CD14-positive monocyte (primary cell): ENCODE results near the gene OR2V2. TPM values are rescaled to one million over a fixed set of nuclear protein-coding genes. Genes with fewer than 3 reads are reported as not detected.

Experiments
- DNase-seq, 3 donors: peaks; one replicate each; pipeline ENCODE4 v3.0.0-alpha.2; 2011 to 2022
- H2AFZ ChIP-seq: 2 replicates; pipeline ENCODE4 v1.6.0; 2012; ENCODE audit warnings: mild to moderate bottlenecking, low read depth, low read length, inconsistent platforms; ENCODE audit not compliant: insufficient read depth, poor library complexity, severe bottlenecking
- H3K27ac ChIP-seq, 2 donors: 1 replicate in 1 of 2; 2 replicates in 1 of 2; pipeline ENCODE4 v1.5.1; 2012 to 2013; ENCODE audit warnings: low read length in 2 of 2, control low read depth in 1 of 2, inconsistent platforms in 1 of 2, low read depth in 1 of 2, mild to moderate bottlenecking in 1 of 2
- H3K27me3 ChIP-seq, 2 donors: one replicate each; pipeline versions ENCODE4 v1.6.0 to v1.6.1; 2011 to 2013; ENCODE audit warnings: low read length in 2 of 2; ENCODE audit not compliant: control insufficient read depth in 2 of 2, insufficient read depth in 2 of 2
- H3K36me3 ChIP-seq, 2 donors: replicated peaks in 1 of 2; 1 replicate in 1 of 2; 2 replicates in 1 of 2; pipeline versions ENCODE4 v1.5.1 to v1.6.1; 2012 to 2013; ENCODE audit warnings: low read length in 2 of 2, control low read depth in 1 of 2, inconsistent platforms in 1 of 2, mild to moderate bottlenecking in 1 of 2; ENCODE audit not compliant: insufficient read depth in 2 of 2, control insufficient read depth in 1 of 2
- H3K4me1 ChIP-seq, 2 donors: 1 replicate in 1 of 2; 2 replicates in 1 of 2; pipeline versions ENCODE4 v1.5.1 to v1.6.1; 2012 to 2013; ENCODE audit warnings: low read length in 2 of 2, control low read depth in 1 of 2, inconsistent platforms in 1 of 2, mild to moderate bottlenecking in 1 of 2, moderate library complexity in 1 of 2; ENCODE audit not compliant: insufficient read depth in 2 of 2, control insufficient read depth in 1 of 2
- H3K4me2 ChIP-seq: replicated peaks from 2 replicates; pipeline ENCODE3; 2012; ENCODE audit warnings: low read length, moderate library complexity, mild to moderate bottlenecking; ENCODE audit not compliant: poor library complexity, severe bottlenecking; ENCODE audit errors: extremely low read depth
- H3K4me3 ChIP-seq, 3 experiments: fragments of 200-600 bp in 1 of 3; sonication (generic) in 1 of 3; replicated peaks in 1 of 3; 1 replicate in 2 of 3; 2 replicates in 1 of 3; pipeline ENCODE4 v1.5.1; 2011 to 2013; ENCODE audit warnings: low read length in 3 of 3, mild to moderate bottlenecking in 3 of 3, control low read depth in 2 of 3, low read depth in 2 of 3, inconsistent platforms in 1 of 3, moderate library complexity in 1 of 3
- H3K79me2 ChIP-seq: 2 replicates; pipeline ENCODE4 v1.6.0; 2012; ENCODE audit warnings: mild to moderate bottlenecking, control low read depth, inconsistent platforms, low read length, moderate library complexity; ENCODE audit not compliant: insufficient read depth
- H3K9ac ChIP-seq: 2 replicates; pipeline ENCODE4 v1.6.0; 2017; ENCODE audit warnings: low read length, mild to moderate bottlenecking; ENCODE audit not compliant: insufficient read depth, poor library complexity, severe bottlenecking
- H3K9me3 ChIP-seq, 2 donors: replicated peaks in 1 of 2; 1 replicate in 1 of 2; 2 replicates in 1 of 2; pipeline versions ENCODE4 v1.5.1 to v1.6.1; 2012 to 2013; ENCODE audit warnings: low read length in 2 of 2, control low read depth in 1 of 2; ENCODE audit not compliant: control insufficient read depth in 1 of 2, insufficient read depth in 1 of 2
- H4K20me1 ChIP-seq: 2 replicates; pipeline ENCODE4 v1.6.0; 2012; ENCODE audit warnings: mild to moderate bottlenecking, low read length, control low read depth, moderate library complexity; ENCODE audit not compliant: insufficient read depth
- H3K27ac Mint-ChIP-seq, 7 donors: one replicate each; pipeline ENCODE4 v1.8.0; 2020; ENCODE audit warnings: mild to moderate bottlenecking in 7 of 7, mixed read lengths in 7 of 7, moderate library complexity in 6 of 7, inconsistent platforms in 2 of 7
- H3K27me3 Mint-ChIP-seq, 3 donors: one replicate each; pipeline ENCODE4 v1.8.0; 2021 to 2022; ENCODE audit warnings: low read depth in 3 of 3, mild to moderate bottlenecking in 3 of 3, mixed read lengths in 3 of 3, moderate library complexity in 3 of 3, inconsistent platforms in 1 of 3
- H3K36me3 Mint-ChIP-seq, 2 donors: one replicate each; pipeline ENCODE4 v1.8.0; 2020; ENCODE audit warnings: mixed read lengths in 2 of 2, inconsistent platforms in 1 of 2, mild to moderate bottlenecking in 1 of 2
- H3K4me1 Mint-ChIP-seq: one replicate; pipeline ENCODE4 v1.8.0; 2020; ENCODE audit warnings: mild to moderate bottlenecking, mixed read lengths
- H3K4me3 Mint-ChIP-seq, 2 donors: one replicate each; pipeline ENCODE4 v1.8.0; 2020; ENCODE audit warnings: mild to moderate bottlenecking in 2 of 2, mixed read lengths in 2 of 2, moderate library complexity in 1 of 2
- H3K9me3 Mint-ChIP-seq, 7 donors: one replicate each; pipeline ENCODE4 v1.8.0; 2020 to 2022; ENCODE audit warnings: mixed read lengths in 7 of 7, mild to moderate bottlenecking in 6 of 7, moderate library complexity in 6 of 7, inconsistent platforms in 2 of 7
- WGBS: methylation state at CpG from one replicate; pipeline ENCODE4 v1.1.5; 2013; ENCODE audit warnings: missing lambda C conversion rate; ENCODE audit not compliant: insufficient coverage; 5-methylcytosine and 5-hydroxymethylcytosine counted together
- intact Hi-C, 2 donors: fragments of 100-400 bp; cut with micrococcal nuclease; formaldehyde crosslinking; loops; one replicate each; pipeline versions ENCODE4 v1.15.0 to v1.15.1; 2023
- polyA plus RNA-seq, 3 donors: library from polyadenylated mRNA; depleted of rRNA in 1 of 3; unstranded in 2 of 3; stranded (reverse) in 1 of 3; fragments of 300-500 nt in 2 of 3; fragments of >200 nt in 1 of 3; fragmentation: Illumina TruSeq in 2 of 3; gene quantifications; 1 replicate in 2 of 3; 2 replicates in 1 of 3; pipeline ENCODE4 v1.2.3, GENCODE V29; 2012 to 2021
- TF ChIP-seq, protein P1 (sequence below): fragments of 200-600 bp; IDR thresholded peaks from one replicate; pipeline ENCODE4 v1.8.0; 2022; ENCODE audit warnings: antibody characterized with exemption, mild to moderate bottlenecking

OR2V2 gene
- polyA plus RNA-seq, 3 donors = not detected

DNA sequence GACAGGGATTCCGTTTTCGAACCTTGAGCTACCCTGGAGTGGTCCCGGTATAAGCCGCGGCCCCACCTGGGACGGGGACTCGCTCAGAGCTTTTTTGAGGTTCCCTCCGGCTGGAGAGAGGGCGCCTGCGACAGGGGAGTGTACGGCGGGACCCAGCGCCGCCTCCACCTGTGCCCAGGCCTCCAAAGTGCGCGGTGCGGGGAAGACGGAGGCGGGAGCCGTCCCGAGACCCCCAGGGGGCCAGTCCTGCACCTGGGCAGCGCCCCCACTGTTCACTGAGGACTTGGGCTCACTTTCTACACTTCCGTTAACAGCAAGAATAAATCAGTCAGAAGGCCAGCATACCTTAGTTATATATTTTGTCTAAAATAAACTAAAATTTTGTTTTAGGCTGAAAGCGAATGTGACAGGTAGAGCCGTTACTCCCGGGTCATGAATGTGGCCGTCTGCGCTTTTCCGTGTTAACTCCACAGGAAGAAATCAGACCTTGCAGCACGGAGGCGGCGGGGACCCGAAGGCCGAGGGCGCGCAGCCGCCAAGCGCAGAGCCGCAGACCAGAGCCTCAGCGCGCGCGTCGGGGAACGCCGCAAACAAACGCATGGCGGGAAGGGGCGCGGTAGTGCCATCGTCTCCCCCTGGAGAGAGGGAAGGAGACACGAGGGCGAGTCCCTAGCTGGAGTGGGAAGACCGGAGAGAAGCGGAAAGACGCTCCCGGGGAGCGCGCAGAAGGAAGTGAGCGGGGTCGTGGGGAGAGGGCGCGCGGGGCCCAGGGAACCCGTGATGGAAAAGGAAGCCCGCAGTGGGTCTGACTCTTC lies 43.5 kb downstream of the OR2V2 start:
- Mint-ChIP-seq H3K4me3 (peak overlapping the region; percentile 98), H3K36me3 (peaks cover 3 to 18% of the 10 kb centered on the region in 2 donors), H3K27me3 (peaks cover 12 to 33% (median 21%) of the 10 kb centered on the region in 3 donors), H3K27ac (peak overlapping the region; percentile 68 to 95 (median 91)), H3K4me1 (peaks cover 38% of the 10 kb centered on the region), H3K9me3 (peaks cover 0 to 4% (median 2%) of the 10 kb centered on the region in 7 donors)
- Histone ChIP-seq H3K4me1 (peaks cover 43 to 48% of the 10 kb centered on the region in 2 donors), H3K9ac (peak overlapping the region; percentile 67), H3K9me3 (no peaks in the 10 kb centered on the region), H3K79me2 (no peaks in the 10 kb centered on the region), H2AFZ (peak overlapping the region; percentile 91), H3K27ac (peak overlapping the region; percentile 76 to 84), H4K20me1 (no peaks in the 10 kb centered on the region), H3K4me2 (peak overlapping the region; percentile 100), H3K27me3 (peaks cover 0 to 19% of the 10 kb centered on the region in 2 donors), H3K36me3 (no peaks in the 10 kb centered on the region), H3K4me3 (peak overlapping the region; percentile 64 to 96 (median 95))
- TF ChIP-seq, protein P1, sequence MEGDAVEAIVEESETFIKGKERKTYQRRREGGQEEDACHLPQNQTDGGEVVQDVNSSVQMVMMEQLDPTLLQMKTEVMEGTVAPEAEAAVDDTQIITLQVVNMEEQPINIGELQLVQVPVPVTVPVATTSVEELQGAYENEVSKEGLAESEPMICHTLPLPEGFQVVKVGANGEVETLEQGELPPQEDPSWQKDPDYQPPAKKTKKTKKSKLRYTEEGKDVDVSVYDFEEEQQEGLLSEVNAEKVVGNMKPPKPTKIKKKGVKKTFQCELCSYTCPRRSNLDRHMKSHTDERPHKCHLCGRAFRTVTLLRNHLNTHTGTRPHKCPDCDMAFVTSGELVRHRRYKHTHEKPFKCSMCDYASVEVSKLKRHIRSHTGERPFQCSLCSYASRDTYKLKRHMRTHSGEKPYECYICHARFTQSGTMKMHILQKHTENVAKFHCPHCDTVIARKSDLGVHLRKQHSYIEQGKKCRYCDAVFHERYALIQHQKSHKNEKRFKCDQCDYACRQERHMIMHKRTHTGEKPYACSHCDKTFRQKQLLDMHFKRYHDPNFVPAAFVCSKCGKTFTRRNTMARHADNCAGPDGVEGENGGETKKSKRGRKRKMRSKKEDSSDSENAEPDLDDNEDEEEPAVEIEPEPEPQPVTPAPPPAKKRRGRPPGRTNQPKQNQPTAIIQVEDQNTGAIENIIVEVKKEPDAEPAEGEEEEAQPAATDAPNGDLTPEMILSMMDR = peak; percentile 10
- intact Hi-C loops = loop anchor here in 1 of 2 donors (5.0 kb wide), 1 partner anchor 71 kb away; the partner anchor contains the start of gene TRIM52
- WGBS = under 1% methylated on average over 62 of the region's 66 CpGs
- no peak for DNase-seq

DNA sequence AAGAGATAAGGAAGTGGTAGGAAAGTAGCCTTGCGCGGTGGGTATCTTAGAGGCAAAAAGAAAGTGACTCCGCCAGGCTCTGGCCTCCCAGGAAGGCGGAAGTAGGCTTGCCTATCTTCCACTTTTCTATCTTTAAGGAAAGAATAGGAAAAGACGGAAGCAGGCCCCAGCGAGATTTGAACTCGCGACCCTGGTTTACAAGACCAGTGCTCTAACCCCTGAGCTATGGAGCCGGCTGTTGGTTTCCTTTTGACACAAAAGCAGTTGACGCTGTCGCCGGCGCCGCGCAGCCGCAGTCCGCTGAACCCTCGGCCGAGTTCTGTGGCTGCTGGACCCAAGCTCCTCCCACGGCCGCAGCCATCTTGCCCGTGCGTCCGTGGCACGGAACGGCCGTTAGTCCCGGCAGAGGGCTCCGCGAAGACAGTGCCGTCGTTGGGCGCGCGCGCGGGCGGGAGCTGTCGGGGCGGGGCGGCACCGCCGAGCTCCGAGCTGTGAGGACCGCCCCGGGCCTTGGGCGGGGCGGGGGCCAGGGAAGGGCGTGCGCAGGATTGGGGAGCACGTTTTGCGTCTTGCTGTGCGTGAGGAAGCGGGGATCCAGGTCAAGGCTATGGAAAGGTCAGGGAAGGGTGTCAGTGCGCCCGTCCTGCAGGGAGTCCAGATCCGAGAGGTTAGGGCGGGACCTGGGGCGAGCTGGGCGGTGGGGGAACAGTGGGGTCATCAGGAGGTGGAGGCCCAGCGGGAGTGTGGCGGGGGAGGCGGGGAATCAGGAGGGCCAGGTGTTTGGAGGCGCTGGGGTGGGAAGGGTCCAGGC lies 44.3 kb downstream of the OR2V2 start:
- Histone ChIP-seq H3K27ac (peak overlapping the region; percentile 76 to 84), H3K4me3 (peak overlapping the region; percentile 64 to 96 (median 95)), H3K4me1 (peaks cover 43 to 48% of the 10 kb centered on the region in 2 donors), H3K9ac (peak overlapping the region; percentile 67), H4K20me1 (no peaks in the 10 kb centered on the region), H3K27me3 (peaks cover 0 to 14% of the 10 kb centered on the region in 2 donors), H3K79me2 (no peaks in the 10 kb centered on the region), H2AFZ (peak overlapping the region; percentile 91), H3K36me3 (peaks cover 0 to 3% of the 10 kb centered on the region in 2 donors), H3K4me2 (peak overlapping the region; percentile 100), H3K9me3 (no peaks in the 10 kb centered on the region)
- Mint-ChIP-seq H3K27me3 (peaks cover 12 to 31% (median 21%) of the 10 kb centered on the region in 3 donors), H3K4me1 (peaks cover 38% of the 10 kb centered on the region), H3K9me3 (peaks cover 0 to 4% (median 2%) of the 10 kb centered on the region in 7 donors), H3K36me3 (peaks cover 3 to 20% of the 10 kb centered on the region in 2 donors), H3K27ac (peak overlapping the region; percentile 89 to 95 (median 92)), H3K4me3 (peak overlapping the region; percentile 98)
- DNase-seq = peak; percentile 95 to 97 (median 96)
- intact Hi-C loops = loop anchor here in 1 of 2 donors (5.0 kb wide), 1 partner anchor 71 kb away; the partner anchor contains the start of gene TRIM52
- TF ChIP-seq, protein P1 = no peak
- under 1% methylated on average over 64 of the region's 64 CpGs for WGBS
